Measurements from ENCODE around the gene RTKN. TPM values are rescaled to one million over a fixed set of nuclear protein-coding genes. Genes with fewer than 3 reads are reported as not detected.

The RTKN gene
- total and polyA plus RNA-seq, 9 of the 15 experiments (the other 6 are each of a cell fraction or from before 2014, with no cell fraction given): 0.14 to 6.9 (median 3.6) TPM

DNA sequence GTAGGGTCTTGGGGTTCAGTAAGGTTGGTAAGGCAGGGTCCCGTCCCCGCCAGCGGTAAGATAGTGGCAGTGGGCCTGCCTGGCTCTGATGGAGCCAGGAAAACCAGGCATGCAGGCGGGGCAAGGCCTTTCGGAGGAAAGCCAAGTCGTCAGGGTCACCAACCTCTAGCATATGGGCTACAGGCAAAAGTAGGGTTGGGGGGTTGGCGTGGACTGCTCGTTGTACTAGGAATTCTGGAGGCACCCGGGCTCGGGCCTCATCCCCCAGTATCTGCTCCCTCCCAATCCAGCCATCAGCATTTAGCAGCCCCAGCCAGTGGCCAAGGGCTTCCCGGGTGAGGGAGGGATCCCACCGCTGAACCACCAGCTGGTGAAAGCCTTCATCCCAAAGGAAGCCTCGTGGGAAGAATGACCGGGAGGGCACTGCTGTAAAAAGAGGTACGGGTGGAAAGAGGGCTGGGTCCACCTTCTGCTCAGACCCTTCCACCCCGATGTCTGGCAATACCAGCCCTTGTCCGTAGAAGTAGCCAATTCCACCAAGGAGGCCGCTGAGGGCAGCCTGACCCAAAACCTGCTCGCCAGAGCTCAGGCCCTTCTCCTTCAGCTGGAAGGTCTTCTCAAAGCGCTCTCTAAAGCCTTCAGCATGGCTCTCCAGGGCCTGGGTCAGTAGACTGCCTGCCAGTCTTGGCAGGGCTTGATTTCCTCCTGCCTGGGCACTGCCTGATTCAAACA is 20.5 kb upstream of the RTKN start (continued):
- TF ChIP-seq, protein P1, sequence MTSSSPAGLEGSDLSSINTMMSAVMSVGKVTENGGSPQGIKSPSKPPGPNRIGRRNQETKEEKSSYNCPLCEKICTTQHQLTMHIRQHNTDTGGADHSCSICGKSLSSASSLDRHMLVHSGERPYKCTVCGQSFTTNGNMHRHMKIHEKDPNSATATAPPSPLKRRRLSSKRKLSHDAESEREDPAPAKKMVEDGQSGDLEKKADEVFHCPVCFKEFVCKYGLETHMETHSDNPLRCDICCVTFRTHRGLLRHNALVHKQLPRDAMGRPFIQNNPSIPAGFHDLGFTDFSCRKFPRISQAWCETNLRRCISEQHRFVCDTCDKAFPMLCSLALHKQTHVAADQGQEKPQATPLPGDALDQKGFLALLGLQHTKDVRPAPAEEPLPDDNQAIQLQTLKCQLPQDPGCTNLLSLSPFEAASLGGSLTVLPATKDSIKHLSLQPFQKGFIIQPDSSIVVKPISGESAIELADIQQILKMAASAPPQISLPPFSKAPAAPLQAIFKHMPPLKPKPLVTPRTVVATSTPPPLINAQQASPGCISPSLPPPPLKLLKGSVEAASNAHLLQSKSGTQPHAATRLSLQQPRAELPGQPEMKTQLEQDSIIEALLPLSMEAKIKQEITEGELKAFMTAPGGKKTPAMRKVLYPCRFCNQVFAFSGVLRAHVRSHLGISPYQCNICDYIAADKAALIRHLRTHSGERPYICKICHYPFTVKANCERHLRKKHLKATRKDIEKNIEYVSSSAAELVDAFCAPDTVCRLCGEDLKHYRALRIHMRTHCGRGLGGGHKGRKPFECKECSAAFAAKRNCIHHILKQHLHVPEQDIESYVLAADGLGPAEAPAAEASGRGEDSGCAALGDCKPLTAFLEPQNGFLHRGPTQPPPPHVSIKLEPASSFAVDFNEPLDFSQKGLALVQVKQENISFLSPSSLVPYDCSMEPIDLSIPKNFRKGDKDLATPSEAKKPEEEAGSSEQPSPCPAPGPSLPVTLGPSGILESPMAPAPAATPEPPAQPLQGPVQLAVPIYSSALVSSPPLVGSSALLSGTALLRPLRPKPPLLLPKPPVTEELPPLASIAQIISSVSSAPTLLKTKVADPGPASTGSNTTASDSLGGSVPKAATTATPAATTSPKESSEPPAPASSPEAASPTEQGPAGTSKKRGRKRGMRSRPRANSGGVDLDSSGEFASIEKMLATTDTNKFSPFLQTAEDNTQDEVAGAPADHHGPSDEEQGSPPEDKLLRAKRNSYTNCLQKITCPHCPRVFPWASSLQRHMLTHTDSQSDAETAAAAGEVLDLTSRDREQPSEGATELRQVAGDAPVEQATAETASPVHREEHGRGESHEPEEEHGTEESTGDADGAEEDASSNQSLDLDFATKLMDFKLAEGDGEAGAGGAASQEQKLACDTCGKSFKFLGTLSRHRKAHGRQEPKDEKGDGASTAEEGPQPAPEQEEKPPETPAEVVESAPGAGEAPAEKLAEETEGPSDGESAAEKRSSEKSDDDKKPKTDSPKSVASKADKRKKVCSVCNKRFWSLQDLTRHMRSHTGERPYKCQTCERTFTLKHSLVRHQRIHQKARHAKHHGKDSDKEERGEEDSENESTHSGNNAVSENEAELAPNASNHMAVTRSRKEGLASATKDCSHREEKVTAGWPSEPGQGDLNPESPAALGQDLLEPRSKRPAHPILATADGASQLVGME (CRISPR knock-in tag; IDR thresholded peaks at IDR 0.05): no peak
- TF ChIP-seq CHD1 (IDR thresholded peaks at IDR 0.05; ENCODE audit: low read length): no peak
- TF ChIP-seq RBM22 (IDR thresholded peaks at IDR 0.05; ENCODE audit: low read depth, low read length, poor library complexity, severe bottlenecking): no peak

Measured in K562 (cell line).